Stimulated activated effector memory CD8-positive, alpha-beta T cell treated with anti-CD3 and anti-CD28 coated beads, Interleukin-12 subunit alpha, Interleukin-12 subunit beta, amount 100 ng/mL, for 72 hours (primary cell): Measurements from ENCODE around the gene ATP1A4.

Experiments used
- ATAC-seq: fragments of 150-1000 bp; cut with Tn5 transposase; 2 replicates; pipeline ENCODE4 v1.10.0; 2021
- DNase-seq, 2 donors: peaks; one replicate each; pipeline ENCODE4 v3.0.0; 2021 to 2022; ENCODE audit warnings: low spot score in 2 of 2
- H3K27ac Mint-ChIP-seq: one replicate; pipeline ENCODE4 v1.8.0; 2022; ENCODE audit warnings: mild to moderate bottlenecking, mixed read lengths
- H3K36me3 Mint-ChIP-seq: one replicate; pipeline ENCODE4 v1.8.0; 2022; ENCODE audit warnings: mild to moderate bottlenecking, mixed read lengths
- H3K4me1 Mint-ChIP-seq: one replicate; pipeline ENCODE4 v1.8.0; 2022; ENCODE audit warnings: mixed read lengths
- H3K4me3 Mint-ChIP-seq: one replicate; pipeline ENCODE4 v1.8.0; 2022; ENCODE audit warnings: mild to moderate bottlenecking, mixed read lengths
- H3K9me3 Mint-ChIP-seq: one replicate; pipeline ENCODE4 v1.8.0; 2022; ENCODE audit warnings: mixed read lengths

Gene ATP1A4

DNA sequence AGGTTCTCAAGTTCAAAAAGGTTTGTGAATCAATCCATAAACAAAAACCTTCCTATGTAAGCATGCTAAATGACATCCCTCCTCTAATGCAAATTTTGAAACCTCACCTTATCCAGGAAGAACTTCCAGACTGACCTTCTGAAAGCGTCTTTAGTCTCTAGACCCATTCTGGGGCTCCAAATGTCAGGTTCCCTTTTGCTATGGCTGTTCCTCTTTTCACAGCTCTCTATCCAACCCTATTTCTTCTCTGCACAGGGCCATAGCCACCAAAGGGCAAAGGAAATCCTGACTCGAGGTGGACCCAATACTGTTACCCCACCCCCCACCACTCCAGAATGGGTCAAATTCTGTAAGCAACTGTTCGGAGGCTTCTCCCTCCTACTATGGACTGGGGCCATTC is 3.4 kb downstream of the ATP1A4 start:
- no peak overlapping the region for H3K27ac Mint-ChIP-seq
- DNase-seq (no peak), ATAC-seq (no peak)
- H3K4me3 Mint-ChIP-seq, result no peak overlapping the region
- H3K9me3 Mint-ChIP-seq, result no peaks in the 10 kb centered on the region
- no peaks in the 10 kb centered on the region for H3K36me3 Mint-ChIP-seq
- no peaks in the 10 kb centered on the region for H3K4me1 Mint-ChIP-seq

DNA sequence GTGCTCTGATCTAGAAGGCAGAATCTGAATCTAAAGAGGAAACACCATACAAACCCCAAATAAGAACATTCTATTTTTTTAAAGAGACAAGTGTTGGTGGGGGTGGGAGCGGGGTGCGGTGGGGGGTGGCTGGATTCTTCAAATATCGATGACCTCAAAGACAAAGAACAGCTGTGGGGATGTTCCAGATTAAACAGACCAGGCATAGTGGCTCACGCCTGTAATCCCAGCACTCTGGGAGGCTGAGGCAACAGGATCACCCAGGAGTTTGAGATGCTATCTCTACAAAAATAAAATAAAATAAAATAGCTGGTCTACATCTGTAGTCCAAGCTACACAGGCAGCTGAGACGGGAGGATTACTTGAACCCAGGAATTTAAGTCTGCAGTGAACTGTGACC is 5.0 kb downstream of the ATP1A4 start:
- H3K9me3 Mint-ChIP-seq, result no peaks in the 10 kb centered on the region
- H3K4me1 Mint-ChIP-seq, result no peaks in the 10 kb centered on the region
- no peak overlapping the region for H3K4me3 Mint-ChIP-seq
- no peak overlapping the region for H3K27ac Mint-ChIP-seq
- ATAC-seq (no peak), DNase-seq (no peak)
- H3K36me3 Mint-ChIP-seq, result no peaks in the 10 kb centered on the region

DNA sequence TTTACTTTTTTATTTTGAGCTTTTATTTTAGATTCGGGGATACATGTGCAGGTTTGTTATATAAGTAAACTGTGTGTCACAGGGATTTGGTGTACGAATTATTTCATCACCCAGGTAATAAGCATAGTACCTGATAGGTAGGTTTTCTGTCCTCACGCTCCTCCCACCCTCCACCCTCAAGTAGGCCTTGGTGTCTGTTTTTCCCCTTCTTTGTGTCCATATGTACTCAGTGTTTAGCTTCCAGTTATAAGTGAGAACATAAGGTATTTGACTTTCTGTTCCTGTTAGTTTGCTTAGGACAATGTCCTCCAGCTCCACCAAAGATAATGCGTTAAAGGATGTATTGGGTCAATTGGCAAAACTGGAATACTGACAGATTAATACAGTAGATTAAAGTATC is 5.8 kb downstream of the ATP1A4 start:
- no peak for DNase-seq
- Mint-ChIP-seq H3K27ac (no peak overlapping the region), H3K9me3 (no peaks in the 10 kb centered on the region), H3K4me3 (no peak overlapping the region), H3K4me1 (no peaks in the 10 kb centered on the region), H3K36me3 (no peaks in the 10 kb centered on the region)
- ATAC-seq, result no peak

DNA sequence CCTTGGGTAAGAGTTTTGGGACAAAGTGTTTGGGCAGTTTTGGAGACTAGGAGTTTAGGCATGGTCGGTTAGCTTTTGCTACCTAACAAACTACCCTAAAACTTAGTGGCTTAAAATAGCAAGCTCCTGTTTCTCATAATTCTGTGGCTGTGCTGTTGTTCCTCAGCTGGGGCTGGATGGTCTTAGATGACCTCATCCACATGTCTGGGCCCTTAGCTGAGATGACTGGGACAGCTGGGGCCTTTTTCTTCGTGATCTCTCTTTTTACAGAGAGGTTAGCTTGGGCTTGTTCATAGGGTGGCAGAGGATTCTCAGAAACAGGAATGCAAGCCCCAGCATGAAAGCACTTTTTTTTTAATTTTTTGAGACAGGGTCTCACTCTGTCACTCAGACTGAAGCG is 6.6 kb downstream of the ATP1A4 start:
- no peak overlapping the region for H3K4me3 Mint-ChIP-seq
- no peaks in the 10 kb centered on the region for H3K36me3 Mint-ChIP-seq
- ATAC-seq (no peak), DNase-seq (no peak)
- no peaks in the 10 kb centered on the region for H3K4me1 Mint-ChIP-seq
- H3K27ac Mint-ChIP-seq, result no peak overlapping the region
- no peaks in the 10 kb centered on the region for H3K9me3 Mint-ChIP-seq

DNA sequence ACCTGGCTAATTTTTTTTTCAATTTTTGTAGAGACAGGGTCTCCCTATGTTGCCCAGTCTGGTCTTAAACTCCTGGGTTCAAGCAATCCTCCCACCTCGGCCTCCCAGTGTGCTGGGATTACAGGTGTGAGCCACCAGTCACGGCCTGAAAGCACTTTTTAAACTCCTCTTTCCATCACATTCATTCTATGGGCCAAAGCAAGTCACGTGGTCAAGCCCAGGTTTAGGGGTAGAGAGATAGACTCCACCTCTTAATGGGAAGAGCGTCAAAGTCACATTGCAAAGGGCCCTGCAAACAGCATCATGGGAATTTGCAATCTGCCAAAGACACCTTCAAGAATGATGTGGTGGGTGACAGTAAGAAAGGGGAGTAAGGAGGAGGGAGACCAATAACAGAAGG is 7.1 kb downstream of the ATP1A4 start:
- no peak overlapping the region for H3K27ac Mint-ChIP-seq
- H3K4me3 Mint-ChIP-seq, result no peak overlapping the region
- no peaks in the 10 kb centered on the region for H3K4me1 Mint-ChIP-seq
- H3K36me3 Mint-ChIP-seq, result no peaks in the 10 kb centered on the region
- H3K9me3 Mint-ChIP-seq, result no peaks in the 10 kb centered on the region
- no peak for DNase-seq
- ATAC-seq, result no peak

DNA sequence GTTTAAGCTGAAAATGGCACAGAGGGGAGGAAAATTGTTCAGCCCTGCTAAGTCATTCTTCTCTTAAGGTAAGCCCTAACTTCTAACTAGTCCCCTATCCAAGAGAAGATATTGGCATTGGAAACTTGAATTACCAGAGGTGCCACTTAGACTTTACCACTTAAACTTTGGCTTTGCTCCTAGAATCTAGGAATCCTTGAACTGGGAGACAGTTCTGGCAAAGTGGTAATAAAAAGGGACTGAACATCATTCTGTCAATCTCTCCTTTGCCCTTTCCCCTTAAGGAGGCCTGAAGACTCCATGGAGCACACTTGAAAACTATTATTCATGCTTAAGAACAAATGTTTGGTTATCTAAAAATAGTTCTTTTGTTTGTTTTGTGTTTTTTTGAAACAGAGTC is 8.4 kb downstream of the ATP1A4 start:
- H3K27ac Mint-ChIP-seq, result no peak overlapping the region
- H3K9me3 Mint-ChIP-seq, result no peaks in the 10 kb centered on the region
- no peaks in the 10 kb centered on the region for H3K4me1 Mint-ChIP-seq
- no peak for DNase-seq
- H3K36me3 Mint-ChIP-seq, result no peaks in the 10 kb centered on the region
- ATAC-seq, result no peak
- H3K4me3 Mint-ChIP-seq, result no peak overlapping the region

DNA sequence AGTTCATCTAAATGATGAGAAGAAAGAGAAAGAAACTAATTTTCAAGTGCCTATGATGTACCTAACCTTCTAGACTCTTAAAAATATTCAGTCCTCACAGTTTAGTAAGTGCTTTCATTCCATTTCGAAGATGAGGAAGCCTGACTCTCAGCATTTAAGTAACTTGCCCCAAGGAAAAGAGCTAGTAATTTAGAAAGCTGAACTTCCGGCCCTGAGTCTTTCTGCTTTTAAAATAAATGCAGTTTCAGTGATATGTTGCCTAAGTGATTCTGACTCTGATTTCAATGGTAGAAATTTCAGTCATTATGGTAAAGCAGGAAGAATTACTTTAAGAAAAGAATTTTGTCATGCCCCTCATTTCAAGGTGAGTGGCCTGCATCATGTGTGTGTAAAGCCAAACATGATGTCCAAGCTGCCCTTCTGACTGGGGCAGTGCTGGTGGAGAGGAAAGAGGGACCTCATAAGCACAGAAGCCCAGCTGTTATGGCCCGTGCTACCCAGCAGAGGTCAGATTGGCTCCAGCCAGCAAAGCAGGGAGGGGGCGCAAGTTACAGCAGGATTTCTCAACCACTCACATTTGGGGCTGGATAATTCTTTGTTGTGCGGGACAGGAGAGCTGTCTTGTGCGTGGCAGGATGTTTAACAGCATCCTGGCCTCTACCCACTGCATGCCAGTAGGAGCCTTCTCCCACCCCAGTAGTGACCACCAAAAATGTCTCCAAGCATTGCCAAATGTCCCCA is 10.7 kb downstream of the ATP1A4 start:
- Mint-ChIP-seq H3K4me3 (no peak overlapping the region), H3K36me3 (no peaks in the 10 kb centered on the region), H3K27ac (peak overlapping the region; percentile 29), H3K9me3 (no peaks in the 10 kb centered on the region), H3K4me1 (peaks cover 7% of the 10 kb centered on the region)
- DNase-seq (no peak), ATAC-seq (peak; percentile 24)

DNA sequence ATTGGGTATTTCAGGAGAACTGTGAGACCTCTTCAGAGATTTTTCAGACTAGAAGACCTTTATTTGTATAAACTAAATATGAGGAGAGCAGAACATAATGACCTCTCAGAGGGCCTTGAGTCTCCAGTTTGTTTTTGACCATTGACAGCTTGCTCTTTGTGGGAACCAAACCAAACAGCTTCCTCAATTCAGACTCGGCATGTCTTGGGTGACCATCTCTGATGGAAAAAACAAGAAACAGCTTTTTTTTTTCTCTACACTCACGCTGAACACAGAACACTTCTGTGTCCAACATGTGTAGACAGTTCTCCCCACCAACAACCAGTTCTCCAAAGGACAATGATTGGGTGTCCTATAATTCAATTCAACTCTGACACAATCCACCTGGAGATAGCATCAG is 11.5 kb downstream of the ATP1A4 start:
- no peak overlapping the region for H3K4me3 Mint-ChIP-seq
- H3K36me3 Mint-ChIP-seq, result no peaks in the 10 kb centered on the region
- H3K9me3 Mint-ChIP-seq, result no peaks in the 10 kb centered on the region
- no peak for ATAC-seq
- no peak overlapping the region for H3K27ac Mint-ChIP-seq
- DNase-seq, result no peak
- peaks cover 7% of the 10 kb centered on the region for H3K4me1 Mint-ChIP-seq

DNA sequence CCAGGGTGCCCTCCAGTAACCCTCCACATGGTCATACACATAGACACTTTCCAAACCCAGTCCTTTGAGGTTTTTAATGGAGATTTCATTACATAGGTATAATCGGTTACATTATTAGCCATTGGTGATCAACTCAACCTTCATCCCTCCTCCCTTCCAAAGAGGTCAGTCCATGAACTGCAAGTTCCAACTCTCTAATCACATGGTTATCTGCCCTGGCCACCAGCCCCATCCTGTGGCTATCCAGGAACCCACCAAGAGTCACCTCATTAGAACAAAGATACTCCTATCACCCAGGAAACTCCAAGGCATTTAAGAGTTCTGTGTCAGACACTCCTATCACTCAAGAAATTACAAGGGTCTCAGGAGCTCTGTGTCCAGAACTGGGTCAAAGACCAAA is 12.2 kb downstream of the ATP1A4 start:
- H3K9me3 Mint-ChIP-seq, result no peaks in the 10 kb centered on the region
- H3K4me1 Mint-ChIP-seq, result peaks cover 7% of the 10 kb centered on the region
- H3K27ac Mint-ChIP-seq, result no peak overlapping the region
- ATAC-seq (no peak), DNase-seq (no peak)
- H3K36me3 Mint-ChIP-seq, result no peaks in the 10 kb centered on the region
- no peak overlapping the region for H3K4me3 Mint-ChIP-seq

DNA sequence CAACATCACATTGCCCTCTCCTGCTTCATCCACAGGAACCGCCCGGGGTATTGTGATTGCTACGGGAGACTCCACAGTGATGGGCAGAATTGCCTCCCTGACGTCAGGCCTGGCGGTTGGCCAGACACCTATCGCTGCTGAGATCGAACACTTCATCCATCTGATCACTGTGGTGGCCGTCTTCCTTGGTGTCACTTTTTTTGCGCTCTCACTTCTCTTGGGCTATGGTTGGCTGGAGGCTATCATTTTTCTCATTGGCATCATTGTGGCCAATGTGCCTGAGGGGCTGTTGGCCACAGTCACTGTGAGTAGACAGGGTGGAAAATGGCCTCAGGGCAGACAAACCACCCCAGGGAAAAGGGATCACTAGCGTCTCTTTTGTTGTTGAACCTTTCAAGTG is 12.7 kb downstream of the ATP1A4 start:
- H3K4me1 Mint-ChIP-seq, result peaks cover 10% of the 10 kb centered on the region

DNA sequence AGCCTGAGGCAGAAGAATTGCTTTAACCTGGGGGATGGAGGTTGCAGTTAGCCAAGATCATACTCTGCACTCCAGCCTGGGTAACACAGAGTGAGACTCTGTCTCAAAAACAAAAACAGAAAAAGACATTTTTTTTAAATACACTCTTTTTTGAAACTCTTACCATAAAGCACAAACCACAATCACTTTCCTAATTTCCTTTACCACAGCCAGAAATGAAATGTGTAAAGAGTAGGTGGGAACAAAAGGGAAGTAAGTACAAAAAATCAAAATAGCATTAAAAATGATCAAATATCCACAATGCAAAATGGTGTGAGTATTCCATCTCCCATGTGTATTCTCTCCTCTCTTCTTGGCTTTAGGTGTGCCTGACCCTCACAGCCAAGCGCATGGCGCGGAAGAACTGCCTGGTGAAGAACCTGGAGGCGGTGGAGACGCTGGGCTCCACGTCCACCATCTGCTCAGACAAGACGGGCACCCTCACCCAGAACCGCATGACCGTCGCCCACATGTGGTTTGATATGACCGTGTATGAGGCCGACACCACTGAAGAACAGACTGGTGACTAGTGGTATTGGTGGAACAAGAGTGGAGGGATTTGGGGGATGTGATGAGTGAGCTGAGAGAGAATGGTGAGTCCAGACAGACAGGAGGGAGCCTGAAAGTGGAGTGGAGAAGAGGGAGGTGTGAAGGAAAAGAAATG is 14.9 kb downstream of the ATP1A4 start:
- ATAC-seq, result no peak
- H3K4me3 Mint-ChIP-seq, result no peak overlapping the region
- H3K4me1 Mint-ChIP-seq, result peaks cover 19% of the 10 kb centered on the region
- H3K36me3 Mint-ChIP-seq, result no peaks in the 10 kb centered on the region
- no peaks in the 10 kb centered on the region for H3K9me3 Mint-ChIP-seq
- H3K27ac Mint-ChIP-seq, result no peak overlapping the region
- DNase-seq, result no peak

More for the DNA sequence above, 12.7 kb downstream of the ATP1A4 start:
- no peak overlapping the region for H3K27ac Mint-ChIP-seq
- no peaks in the 10 kb centered on the region for H3K36me3 Mint-ChIP-seq
- no peak overlapping the region for H3K4me3 Mint-ChIP-seq
- H3K9me3 Mint-ChIP-seq, result no peaks in the 10 kb centered on the region
- ATAC-seq (no peak), DNase-seq (no peak)

DNA sequence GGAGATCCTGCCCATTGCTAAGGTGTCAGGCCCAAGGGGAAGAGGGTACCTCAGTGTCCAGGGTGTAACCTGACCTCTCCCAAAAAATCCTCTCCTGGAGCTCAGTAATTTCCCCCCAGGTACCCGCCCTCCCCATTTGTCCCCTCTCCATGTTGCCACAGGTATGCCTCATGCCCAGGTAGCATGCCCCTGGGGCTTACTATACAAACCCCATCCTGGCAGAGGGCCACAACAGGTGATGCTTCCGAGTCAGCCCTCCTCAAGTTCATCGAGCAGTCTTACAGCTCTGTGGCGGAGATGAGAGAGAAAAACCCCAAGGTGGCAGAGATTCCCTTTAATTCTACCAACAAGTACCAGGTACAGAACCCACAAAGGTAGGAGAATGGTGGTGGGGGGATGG is 15.7 kb downstream of the ATP1A4 start:
- Mint-ChIP-seq H3K27ac (no peak overlapping the region), H3K4me3 (no peak overlapping the region), H3K4me1 (peaks cover 19% of the 10 kb centered on the region), H3K9me3 (no peaks in the 10 kb centered on the region), H3K36me3 (no peaks in the 10 kb centered on the region)
- DNase-seq (no peak), ATAC-seq (no peak)

DNA sequence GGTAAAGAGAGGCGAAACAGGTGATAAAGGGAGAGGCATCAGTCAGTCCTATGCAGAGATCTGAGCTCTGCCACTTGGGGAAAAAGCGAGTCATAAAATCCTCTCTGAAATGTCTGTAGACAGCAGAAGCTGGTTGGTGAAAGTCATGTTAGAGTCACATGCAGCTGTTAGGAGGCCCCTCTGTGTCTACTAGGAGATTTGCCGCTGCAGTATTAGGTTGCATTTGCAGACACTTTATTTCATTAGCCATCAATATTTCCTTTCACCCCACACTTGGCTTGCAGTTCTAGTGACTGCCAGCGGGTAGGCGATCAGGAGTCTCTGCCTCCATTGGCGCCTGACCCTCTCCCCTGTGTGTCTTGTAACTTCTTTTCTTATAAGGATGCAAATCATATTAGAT is 16.2 kb downstream of the ATP1A4 start:
- H3K27ac Mint-ChIP-seq, result no peak overlapping the region
- DNase-seq (no peak), ATAC-seq (peak; percentile 65)
- H3K36me3 Mint-ChIP-seq, result no peaks in the 10 kb centered on the region
- H3K4me1 Mint-ChIP-seq, result peaks cover 19% of the 10 kb centered on the region
- no peak overlapping the region for H3K4me3 Mint-ChIP-seq
- no peaks in the 10 kb centered on the region for H3K9me3 Mint-ChIP-seq

DNA sequence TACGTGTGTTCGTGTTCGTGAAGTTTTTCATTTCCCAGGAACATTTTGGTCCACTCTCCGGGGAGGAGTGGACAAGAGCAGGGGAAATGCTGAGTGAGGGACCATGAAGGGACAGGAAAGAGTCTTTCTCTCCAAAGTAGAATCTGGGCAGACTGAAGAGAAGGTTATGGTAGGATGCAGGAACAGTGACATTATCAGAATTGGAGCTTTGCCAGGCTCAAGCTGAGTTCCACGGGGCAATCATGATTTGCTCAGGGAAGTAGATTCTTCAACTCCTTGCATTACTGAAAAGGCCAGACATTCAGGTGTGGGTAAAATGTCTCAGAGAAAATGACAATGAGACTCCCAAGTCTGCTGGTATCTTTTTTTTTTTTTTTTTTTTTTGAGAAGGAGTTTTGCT is 16.6 kb downstream of the ATP1A4 start:
- Mint-ChIP-seq H3K4me3 (no peak overlapping the region), H3K27ac (no peak overlapping the region), H3K4me1 (peaks cover 19% of the 10 kb centered on the region), H3K36me3 (no peaks in the 10 kb centered on the region), H3K9me3 (no peaks in the 10 kb centered on the region)
- ATAC-seq (no peak), DNase-seq (no peak)

DNA sequence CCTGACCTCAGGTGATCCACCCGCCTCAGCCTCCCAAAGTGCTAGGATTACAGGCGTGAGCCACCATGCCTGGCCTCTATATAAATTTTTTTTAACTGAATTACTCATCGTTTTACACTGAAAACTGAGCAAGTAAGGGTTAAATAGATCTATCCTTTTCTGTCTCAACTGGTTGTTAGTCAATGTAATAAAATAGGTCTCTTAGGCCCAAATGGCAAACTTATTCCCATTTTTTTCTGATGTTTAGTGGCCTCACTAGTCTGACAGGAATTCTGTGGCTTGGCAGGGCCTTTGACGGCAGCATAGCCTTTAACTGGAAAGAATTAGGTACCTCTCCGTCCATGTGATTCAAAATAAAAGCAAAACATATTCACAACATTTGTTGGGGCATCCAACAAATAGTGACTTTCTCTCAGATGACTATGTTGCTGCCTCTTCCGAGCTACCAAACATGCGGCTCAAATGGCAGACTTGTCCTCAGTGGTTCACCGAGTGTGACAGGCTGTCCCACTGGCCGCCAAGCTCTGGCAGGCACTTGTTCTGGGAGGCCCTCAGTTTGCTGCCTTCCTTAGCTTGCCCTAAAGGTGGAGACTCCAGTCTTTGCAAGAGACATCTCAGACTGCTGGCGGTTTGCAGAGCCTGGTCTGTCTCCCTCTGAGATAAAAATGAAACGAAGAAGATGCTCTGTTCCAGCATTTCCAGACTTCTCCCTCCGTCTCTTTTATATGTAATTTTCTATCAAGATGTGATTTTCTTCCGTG is 17.4 kb downstream of the ATP1A4 start:
- no peaks in the 10 kb centered on the region for H3K9me3 Mint-ChIP-seq
- H3K36me3 Mint-ChIP-seq, result no peaks in the 10 kb centered on the region
- DNase-seq (no peak), ATAC-seq (no peak)
- no peak overlapping the region for H3K27ac Mint-ChIP-seq
- H3K4me1 Mint-ChIP-seq, result peaks cover 19% of the 10 kb centered on the region
- no peak overlapping the region for H3K4me3 Mint-ChIP-seq
